ENCODE measurements around the gene SUGCT.

- TF ChIP-seq EZH2phosphoT487 (IDR thresholded peaks at IDR 0.05; ENCODE audit: low read depth), result no peak
- TF ChIP-seq CTCF (IDR thresholded peaks at IDR 0.05; ENCODE audit: low read depth, low read length), result no peak
These were observed 371.4 kb downstream of the SUGCT start for GRCh38 chr7:40506158-40506557.
